Kidney (tissue), 14 donors: ENCODE results near the gene SRRM4. TPM values are rescaled to one million over a fixed set of nuclear protein-coding genes. Genes with fewer than 3 reads are reported as not detected.

Experiments
- DNase-seq, 5 donors: peaks; one replicate each; pipeline ENCODE4 v3.0.0-alpha.2; 2013 to 2020
- FAIRE-seq: peaks from 2 replicates; lab custom pipeline; 2012; peaks lifted over from hg19 to GRCh38; lab: Jason Lieb, UNC
- H3K27ac ChIP-seq, 2 donors: one replicate each; pipeline ENCODE4 v1.7.0; 2013; ENCODE audit warnings: low read depth in 2 of 2, low read length in 2 of 2, inconsistent platforms in 1 of 2
- H3K27me3 ChIP-seq: one replicate; pipeline ENCODE4 v1.7.1; 2013; ENCODE audit warnings: low read length, inconsistent platforms; ENCODE audit not compliant: control insufficient read depth, insufficient read depth
- H3K36me3 ChIP-seq, 3 donors: one replicate each; pipeline versions ENCODE4 v1.7.0 to v1.7.1; 2013; ENCODE audit warnings: low read length in 3 of 3, control low read depth in 1 of 3, inconsistent platforms in 1 of 3; ENCODE audit not compliant: insufficient read depth in 3 of 3, control insufficient read depth in 2 of 3
- H3K4me1 ChIP-seq, 3 donors: one replicate each; pipeline versions ENCODE4 v1.7.0 to v1.7.1; 2013; ENCODE audit warnings: low read length in 3 of 3, inconsistent platforms in 1 of 3, low read depth in 1 of 3; ENCODE audit not compliant: control insufficient read depth in 2 of 3, insufficient read depth in 2 of 3
- H3K4me3 ChIP-seq, 3 donors: one replicate each; pipeline versions ENCODE4 v1.7.0 to v1.8.1; 2013; ENCODE audit warnings: low read length in 3 of 3, control low read depth in 1 of 3, inconsistent platforms in 1 of 3
- H3K9ac ChIP-seq, 3 donors: one replicate each; pipeline versions ENCODE4 v1.7.0 to v1.7.1; 2013; ENCODE audit warnings: low read length in 3 of 3, control low read depth in 1 of 3, inconsistent platforms in 1 of 3
- H3K9me3 ChIP-seq, 3 donors: one replicate each; pipeline versions ENCODE4 v1.7.0 to v1.7.1; 2013; ENCODE audit warnings: low read length in 3 of 3, control low read depth in 1 of 3, inconsistent platforms in 1 of 3; ENCODE audit not compliant: control insufficient read depth in 2 of 3, insufficient read depth in 1 of 3
- CTCF ChIP-seq: IDR thresholded peaks from 3 replicates; pipeline ENCODE4 v1.5.1; 2012; ENCODE audit warnings: mild to moderate bottlenecking, moderate library complexity, borderline replicate concordance; ENCODE audit not compliant: insufficient read depth; ENCODE audit errors: extremely low read depth
- intact Hi-C: fragments of 100-400 bp; cut with DNase I; formaldehyde crosslinking; loops from one replicate; pipeline ENCODE4 v1.11.1; 2022
- polyA plus RNA-seq: library from polyadenylated mRNA; stranded (reverse); fragments of 350-450 nt; fragmentation: Illumina TruSeq; extraction: RNeasy Lipid Tissue Mini Kit (QIAGEN cat#74804); gene quantifications from one replicate; pipeline ENCODE4 v1.2.3, GENCODE V29; 2014; ENCODE audit warnings: low read depth, low replicate concordance; ENCODE audit not compliant: insufficient read depth
- total RNA-seq: library from RNA; stranded (reverse); fragmentation: NEBNext Ultra II Directional; extraction: Animal tissue kit (Norgen Biotek cat#: 25700); gene quantifications from one replicate; pipeline ENCODE4 v1.2.1, GENCODE V29; 2021
- donor health status: control.
- donor health status: control.
- donor health status: control.
- donor health status: control.
- donor health status: control.
- donor health status: DM: yes; HTN: yes; CAD: no.
- donor health status: Normal renal cell carcinoma (clear cell type).

SRRM4 gene
- total and polyA plus RNA-seq, 2 donors from 2014 or later = 0.06 to 0.17 TPM

GRCh38 chr12:119011231-119011630 is 29.9 kb downstream of the SRRM4 start:
- Histone ChIP-seq H3K9ac (no peak overlapping the region), H3K4me1 (no peaks in the 10 kb centered on the region), H3K9me3 (peaks cover 0 to 9% (median 0%) of the 10 kb centered on the region in 3 donors), H3K4me3 (no peak overlapping the region), H3K36me3 (no peaks in the 10 kb centered on the region), H3K27ac (no peak overlapping the region), H3K27me3 (peaks cover 3% of the 10 kb centered on the region)
- FAIRE-seq = no peak
- intact Hi-C loops = no loop called here
- DNase-seq = no peak
- TF ChIP-seq CTCF = no peak

- no peaks in the 10 kb centered on the region for H3K4me1 ChIP-seq
Observed at GRCh38 chr12:119012179-119012578, 30.8 kb downstream of the SRRM4 start.

GRCh38 chr12:119013023-119013422 is 31.7 kb downstream of the SRRM4 start:
- intact Hi-C loops = no loop called here
- Histone ChIP-seq H3K27ac (no peak overlapping the region), H3K36me3 (no peaks in the 10 kb centered on the region), H3K4me1 (no peaks in the 10 kb centered on the region), H3K27me3 (peaks cover 3% of the 10 kb centered on the region), H3K4me3 (no peak overlapping the region), H3K9ac (no peak overlapping the region), H3K9me3 (peaks cover 0 to 9% (median 2%) of the 10 kb centered on the region in 3 donors)
- no peak for TF ChIP-seq CTCF
- DNase-seq (no peak), FAIRE-seq (no peak)

More at GRCh38 chr12:119012179-119012578, 30.8 kb downstream of the SRRM4 start:
- no peak overlapping the region for H3K4me3 ChIP-seq
- no peak overlapping the region for H3K27ac ChIP-seq
- peaks cover 3% of the 10 kb centered on the region for H3K27me3 ChIP-seq
- DNase-seq (no peak), FAIRE-seq (no peak)
- no peaks in the 10 kb centered on the region for H3K36me3 ChIP-seq
- intact Hi-C loops = no loop called here
- peaks cover 0 to 9% (median 0%) of the 10 kb centered on the region in 3 donors for H3K9me3 ChIP-seq
- no peak overlapping the region for H3K9ac ChIP-seq
- TF ChIP-seq CTCF = no peak

GRCh38 chr12:119014368-119014767 is 33.0 kb downstream of the SRRM4 start:
- Histone ChIP-seq H3K9ac (no peak overlapping the region), H3K9me3 (peaks cover 0 to 9% (median 2%) of the 10 kb centered on the region in 3 donors), H3K36me3 (no peaks in the 10 kb centered on the region), H3K4me1 (no peaks in the 10 kb centered on the region), H3K27ac (no peak overlapping the region), H3K4me3 (no peak overlapping the region), H3K27me3 (no peaks in the 10 kb centered on the region)
- no peak for TF ChIP-seq CTCF
- intact Hi-C loops = no loop called here
- FAIRE-seq (no peak), DNase-seq (no peak)
